Measurements from ENCODE around the gene NR2F2.

The NR2F2 gene

DNA sequence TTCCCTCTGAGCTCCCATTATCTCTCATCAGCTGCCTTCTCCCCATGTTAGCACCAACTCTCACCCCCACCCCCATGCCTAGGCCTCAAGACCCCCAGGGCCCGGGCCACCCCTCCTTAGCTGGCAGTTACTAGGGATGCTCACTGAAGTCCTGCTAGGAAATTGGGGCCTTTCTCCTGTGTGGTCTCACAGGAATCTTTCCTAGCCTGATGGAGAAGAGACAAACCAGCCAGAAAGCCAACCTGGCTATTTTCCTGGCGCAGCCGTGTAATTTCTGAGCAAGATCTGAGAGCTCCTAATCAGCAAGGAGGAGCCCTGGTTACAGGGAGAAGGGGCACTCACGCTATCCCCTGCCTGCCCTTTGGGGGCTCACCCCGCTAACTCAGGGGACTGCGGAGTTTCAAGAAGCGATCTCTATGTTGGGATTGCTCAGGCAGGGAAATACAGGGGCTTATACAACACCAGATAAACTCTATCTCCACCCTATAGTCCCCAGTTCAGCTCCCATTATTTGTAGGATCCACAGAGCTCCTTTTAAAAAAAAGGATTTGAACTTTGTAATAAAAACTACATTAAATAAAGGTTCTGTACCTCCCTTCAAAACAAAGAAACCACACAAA lies 25.2 kb downstream of the NR2F2 start:
- DNase-seq: no peak

DNA sequence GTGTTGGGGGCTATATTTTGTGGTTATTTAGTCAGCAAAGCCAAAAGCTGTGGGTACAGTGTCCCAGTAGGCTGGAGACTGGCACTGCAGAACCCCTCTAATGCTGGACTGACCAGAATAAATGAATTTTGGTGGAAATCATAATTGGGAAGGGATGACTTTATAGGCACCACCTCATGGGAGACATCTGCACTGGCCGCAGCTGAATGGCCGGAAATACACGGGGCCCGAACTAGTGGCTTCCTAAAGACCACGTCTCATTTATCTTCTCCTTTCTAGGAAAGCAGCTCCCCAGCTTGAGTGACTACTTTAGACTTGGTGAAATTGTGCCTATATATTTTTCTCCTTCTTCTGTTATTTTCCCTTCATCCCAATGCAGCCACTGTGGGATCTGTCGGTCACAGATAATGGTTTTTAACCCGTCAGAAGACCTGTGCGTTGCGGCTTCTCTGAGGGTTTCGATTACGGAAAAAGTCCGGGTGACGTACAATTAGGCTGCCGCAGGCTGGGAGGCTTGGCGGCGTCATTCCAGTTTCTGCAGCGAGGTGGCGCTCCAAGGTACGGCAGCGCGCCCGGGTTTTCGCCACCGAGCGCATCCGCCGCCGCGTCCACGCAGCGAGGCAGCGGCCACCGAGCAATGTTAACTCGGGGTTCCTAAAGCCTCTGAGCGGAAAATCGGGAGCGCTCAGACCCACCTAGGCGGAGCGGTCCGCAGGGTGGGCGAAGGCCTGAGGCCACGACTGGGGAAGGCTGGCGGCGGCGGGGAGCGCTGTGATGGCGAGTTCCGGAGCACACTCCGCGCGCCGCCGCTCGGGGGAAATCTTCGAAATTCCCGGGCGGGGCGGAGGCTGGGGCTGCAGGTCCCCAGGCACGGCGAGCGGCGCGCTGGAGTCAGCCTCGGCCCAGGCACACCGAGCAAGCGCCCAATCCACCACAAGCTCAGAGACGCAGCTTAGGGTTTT lies 26.3 kb downstream of the NR2F2 start:
- DNase-seq: no peak

DNA sequence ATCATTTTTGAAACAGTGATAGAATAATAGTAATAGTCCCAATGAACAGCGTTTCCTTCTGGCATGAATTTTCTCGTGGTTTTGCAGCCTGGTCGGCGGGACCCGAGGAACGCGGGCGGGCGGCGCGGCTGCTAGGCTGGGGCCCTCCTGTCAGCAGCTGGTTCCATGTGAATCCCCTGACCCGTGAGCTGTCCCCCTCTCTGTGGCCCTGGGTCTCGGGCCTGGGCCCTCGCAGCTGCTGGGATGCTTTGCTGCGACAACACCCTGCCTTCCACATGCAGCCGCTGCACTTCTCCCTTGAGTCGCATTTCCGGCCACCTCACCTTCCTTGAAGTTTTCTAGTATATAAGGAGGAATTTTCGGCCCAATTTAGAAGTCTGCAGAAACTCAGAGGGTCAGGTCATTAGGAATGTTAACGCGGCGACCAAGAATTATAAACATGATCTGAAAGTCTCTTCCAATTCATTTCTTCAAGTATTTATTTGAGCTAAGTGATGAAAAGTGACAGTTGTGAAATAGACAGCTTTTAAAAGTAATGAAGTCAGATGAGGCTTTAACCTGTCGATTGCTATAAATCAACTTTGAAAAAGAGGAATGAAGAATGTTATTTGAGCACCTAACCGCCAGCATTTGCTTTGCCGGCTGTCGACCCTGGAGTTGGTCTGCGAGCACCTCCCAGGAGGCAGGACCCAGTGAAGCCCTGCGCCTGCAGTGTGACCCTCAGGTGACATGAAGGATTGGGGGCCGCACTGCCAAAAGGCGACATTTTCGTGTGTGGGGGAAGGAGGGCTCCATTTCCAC lies 27.7 kb downstream of the NR2F2 start:
- DNase-seq: no peak

DNA sequence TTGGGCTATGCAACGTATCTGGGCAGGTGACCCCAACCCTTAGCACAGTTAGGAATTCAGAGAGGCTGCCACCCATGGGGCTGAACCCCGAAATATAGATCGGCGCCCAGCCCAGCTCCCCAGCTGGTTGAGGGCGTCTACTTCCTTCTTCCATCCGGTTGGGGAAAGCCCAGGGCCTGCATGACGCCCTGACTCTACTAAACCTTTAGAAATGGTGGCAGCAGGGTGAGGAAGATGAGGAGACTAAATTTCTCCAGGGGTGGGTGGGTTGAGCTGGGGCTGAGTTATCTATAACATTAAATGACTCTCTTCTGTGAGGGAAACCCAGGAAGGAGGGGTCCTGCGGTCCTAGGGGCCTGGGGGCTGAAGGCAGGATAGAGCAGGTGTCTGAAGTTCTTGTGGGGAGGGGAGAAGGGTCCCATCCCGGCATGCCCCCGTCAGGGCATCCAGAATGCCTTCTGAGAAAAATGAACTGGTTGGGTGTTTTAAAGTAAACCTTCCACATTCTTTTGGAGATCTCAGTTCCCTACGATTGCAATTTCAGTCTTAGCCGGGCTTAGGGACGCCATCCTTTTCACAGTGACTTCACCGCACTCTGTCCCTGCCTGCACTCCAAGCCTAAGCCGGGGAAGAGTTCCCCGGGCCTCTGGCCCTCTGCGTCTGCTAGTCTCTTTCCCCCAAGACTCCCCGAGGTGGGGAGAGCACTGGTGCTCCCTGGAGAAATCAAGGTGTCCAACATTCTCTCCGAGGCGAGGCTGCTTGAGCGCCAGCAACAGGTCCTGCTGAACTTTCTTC lies 28.5 kb downstream of the NR2F2 start:
- DNase-seq: no peak

DNA sequence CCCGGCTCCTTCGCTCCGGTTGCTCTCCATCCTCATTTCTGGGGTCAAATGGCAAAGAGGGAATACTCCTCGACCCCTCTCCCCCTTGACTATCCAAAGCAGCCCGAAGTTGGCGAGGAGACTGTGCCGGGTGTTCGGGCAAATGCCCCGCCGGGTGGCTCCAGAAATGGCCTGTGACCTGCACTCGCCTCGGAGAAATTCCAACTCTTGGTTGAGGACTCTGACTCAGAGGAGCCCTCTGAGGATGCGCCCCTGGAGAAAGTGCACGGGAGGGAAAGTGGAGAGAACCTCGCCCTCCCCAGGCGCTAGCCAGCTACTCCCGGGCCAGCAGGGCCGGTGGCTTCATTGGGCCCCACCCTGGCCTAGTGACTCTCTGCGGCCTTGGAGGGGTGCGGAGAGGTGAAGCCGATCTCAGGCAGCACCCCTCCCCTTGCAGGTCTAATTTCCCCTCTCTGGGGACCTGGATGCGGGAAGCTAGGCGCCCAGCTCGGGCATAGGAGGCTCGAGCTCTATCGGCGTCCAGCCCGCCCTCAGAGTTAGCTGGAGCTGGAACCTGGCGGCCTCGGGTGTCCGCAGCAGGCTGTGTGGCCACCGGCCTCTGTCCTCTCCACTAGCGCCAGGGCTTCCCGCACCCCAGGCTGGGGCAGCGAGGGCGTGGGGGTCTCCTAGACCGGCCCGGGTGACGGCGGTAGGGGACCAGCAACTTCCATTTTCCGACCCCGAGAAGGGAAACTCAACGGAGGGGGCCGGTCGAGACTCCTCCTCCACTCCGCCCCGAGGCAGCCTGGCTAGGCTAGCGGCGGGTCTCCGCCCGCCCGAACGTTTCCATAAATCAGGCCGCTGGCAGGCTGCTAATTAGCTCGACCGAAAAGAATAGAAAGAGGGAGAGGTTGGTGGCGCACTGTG lies 29.4 kb downstream of the NR2F2 start:
- no peak for DNase-seq

DNA sequence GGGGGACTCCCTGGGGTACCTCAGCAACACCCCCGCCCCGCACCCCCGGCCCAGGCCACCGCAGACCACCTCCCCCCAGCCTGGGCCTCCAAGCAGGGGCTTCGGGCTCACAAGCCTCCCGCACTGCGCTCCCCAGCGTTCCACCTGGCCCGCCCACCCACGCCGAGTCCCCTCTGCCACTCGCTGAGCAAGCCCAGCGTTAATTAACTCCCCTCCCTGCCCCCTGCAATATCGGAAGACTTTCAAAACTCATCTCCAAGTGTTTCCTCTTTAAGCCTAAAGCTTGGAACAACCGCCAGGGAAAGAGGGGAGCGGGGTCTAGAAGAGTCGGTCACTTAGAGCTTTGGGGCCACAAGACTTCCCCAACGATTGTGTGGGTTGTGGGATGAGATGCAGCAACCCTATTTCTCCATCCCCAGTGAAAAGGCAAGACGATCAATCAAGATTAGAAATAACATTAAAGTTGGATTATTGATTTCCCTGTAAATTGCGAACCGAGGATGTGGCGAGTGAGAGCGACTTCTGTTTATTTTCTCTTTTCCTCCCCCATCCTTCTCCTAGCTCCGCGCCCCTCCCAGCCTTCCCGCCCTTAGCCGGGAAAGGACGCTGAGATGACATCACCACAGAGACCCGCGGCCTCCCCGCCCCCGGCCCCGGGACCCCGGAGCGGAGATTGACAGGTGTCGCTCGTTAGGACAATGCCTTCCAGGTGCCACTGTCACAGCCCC lies 30.2 kb downstream of the NR2F2 start:
- no peak for DNase-seq

DNA sequence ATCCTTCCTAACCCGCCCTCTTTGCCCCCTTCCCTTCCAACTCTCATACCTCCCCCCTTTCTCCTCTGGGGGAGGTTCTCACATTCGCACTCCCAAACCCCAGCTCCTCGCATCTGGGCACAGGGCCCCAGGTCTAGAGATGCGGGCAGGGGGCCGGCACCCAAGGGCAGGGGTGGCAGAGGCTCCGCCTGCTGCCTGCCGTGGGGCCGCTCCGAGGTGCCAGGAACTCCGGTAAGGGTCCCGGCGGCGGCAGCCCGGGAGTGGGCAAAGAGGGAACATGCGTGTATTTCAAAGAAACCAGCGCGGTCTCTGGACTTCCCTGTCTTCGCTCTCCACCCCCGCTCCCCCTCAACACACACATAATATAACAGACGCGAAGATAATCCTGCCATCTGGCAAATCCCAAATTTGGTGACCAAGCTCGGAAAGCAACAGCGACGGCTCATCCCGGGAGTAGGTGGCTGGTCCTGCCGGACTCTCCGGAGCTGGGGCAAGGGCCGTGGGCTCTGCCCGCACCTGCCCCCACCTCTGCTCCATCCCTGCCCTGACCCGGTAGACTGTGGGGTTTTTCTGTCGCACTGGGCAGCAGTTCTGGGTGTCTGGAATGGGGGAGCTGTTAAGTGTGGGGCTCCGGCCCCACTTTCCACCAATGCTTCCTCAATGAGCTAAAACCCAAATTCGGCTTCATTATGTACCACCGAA lies 31.0 kb downstream of the NR2F2 start:
- DNase-seq: no peak

DNA sequence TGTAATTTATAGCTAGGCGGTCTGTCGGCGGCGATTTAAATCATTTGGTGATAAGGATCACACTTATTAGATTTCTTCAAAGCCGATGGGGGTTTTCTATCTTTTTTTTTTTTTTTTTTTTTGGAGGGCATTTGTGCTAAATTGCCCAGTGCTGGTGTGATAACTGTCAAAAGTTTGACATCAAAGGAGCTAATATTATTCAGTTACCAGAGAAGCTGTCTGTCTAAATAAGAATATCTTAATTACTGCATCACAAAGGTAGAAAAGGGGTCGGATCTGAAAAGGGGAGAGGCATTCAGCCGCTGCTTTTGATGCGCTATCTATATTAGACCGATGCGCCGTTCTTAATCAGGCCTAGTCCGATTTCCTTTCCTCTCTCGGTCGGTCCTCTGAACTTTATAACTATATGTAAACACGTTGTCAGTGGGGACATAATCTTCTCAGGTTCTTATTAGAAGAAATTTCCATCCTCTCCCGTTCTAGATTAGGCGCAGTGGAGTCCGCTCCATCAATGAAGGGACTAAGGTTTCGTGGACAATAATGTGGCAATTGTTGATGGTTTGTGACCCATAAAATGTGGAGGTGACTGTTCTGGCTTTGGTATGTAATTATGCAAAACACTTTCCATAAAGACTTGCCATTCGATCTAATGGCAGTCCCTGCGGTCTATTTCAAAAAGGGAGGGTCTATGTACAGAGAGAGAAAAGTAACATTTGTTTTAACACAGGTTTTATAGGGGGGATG lies 31.7 kb downstream of the NR2F2 start:
- DNase-seq: no peak

DNA sequence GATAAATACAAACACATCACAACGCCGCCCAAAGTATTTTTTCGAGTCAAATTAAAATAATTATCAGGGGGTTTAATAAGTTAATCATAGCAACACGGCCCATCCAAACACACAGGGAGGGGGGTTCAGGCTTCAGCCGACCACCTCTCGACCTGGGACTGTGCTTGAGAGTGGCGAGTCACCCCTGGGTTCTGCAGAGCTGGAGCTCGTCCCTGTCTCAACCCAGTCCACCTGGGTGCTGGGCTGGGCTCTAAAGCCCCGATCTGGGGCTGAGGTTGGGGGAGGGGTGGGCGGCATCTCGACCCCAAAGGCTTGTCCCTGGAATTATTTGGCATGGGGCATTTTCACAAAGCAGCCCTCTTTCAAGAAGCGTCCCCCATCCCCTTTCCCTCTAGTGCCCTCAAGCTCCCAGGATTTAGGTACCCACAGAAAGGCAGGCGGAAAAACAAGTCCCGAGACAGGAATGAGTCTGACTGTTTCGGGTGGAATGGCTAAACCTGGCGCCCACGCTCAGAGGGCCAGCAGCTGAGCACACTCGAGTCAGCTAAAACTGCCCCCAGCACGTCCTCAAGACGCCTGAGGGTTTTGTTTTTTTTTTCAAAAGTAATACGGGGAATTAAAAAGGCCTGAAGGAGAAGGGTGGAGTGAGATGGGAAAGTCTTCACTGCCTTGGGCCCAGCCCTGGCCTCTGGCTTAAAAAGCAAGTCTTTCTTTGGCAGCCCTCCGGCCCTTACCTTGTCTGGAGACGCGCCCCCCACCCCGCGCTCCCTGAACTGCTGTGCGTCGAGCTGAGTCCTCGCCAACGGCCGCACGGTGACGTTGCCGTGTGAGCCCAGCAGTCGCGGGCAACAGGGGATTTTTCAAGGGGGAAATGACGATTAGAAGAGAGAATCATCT lies 32.5 kb downstream of the NR2F2 start:
- DNase-seq: no peak

DNA sequence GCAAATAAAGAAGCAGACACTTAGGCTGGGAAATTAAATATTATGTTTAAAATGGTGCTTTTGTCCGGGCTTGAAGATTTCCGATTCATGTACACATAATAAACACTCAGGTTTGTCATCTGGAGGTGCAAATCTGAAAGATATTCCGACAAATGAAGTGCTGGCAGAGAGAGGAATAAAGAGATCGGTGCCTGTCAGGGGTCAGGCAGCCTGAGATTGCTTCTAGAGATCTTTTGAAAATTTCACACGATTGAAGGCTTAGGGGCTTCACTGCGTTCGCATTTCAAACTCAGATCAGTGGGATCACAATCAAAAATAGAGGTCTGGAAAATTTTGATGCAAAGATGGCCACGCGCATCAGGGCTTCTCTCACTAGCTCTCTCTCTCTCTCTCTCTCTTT lies 33.2 kb downstream of the NR2F2 start:
- no peak for DNase-seq

DNA sequence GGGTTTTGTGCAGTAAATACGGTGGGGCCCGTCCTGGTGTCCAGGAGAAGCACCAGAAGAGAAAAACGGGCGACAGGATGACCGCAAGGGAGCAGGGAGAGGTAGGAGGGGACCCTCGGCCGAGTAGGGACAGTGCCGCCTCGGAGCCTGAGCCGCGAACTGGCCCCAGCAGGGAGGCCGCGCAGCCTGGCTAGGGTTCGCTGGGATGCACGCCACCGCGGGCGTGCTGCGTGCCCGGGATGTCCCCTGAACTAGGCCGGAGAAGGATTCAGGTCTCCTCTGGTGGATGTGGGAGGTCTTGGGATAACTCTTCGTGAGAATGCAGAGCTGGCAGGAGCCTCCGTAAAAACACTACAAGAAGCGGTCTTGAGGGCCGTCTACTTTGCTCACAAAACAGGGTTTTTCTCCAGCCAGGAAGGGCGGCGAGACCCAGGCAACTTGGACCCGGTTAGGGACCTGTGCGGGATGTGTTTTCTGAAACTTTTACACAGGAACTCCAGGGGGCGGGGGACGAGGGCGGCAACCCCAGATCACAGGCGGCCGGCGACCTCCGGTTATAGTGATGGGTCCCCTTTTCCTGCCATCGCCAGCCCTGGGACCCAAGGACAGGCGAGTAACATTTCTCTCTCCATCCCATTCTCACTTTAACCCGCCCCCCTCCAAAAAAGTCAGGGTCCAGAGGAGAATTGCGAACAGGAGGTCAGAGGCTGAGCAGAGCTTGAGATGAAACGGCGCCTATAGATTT lies 35.5 kb downstream of the NR2F2 start:
- DNase-seq: no peak

DNA sequence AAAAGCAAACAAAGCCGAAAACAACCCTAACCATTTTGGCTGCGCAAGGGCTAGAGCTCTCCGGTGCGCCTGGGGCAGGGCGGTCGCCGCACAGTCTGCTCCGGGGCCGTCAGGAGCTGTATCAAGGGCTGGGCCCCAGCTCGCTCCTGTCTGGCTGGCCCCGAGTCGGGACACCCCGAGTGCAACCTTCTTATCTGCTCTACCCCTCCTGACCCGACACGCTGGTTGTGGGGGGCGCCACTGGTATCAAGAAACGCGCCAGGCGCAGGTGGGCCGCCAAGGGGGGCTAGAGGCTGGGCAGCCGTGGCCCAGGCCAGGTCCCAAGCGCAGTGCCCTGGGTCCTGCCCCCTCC lies 36.0 kb downstream of the NR2F2 start:
- DNase-seq: no peak

DNA sequence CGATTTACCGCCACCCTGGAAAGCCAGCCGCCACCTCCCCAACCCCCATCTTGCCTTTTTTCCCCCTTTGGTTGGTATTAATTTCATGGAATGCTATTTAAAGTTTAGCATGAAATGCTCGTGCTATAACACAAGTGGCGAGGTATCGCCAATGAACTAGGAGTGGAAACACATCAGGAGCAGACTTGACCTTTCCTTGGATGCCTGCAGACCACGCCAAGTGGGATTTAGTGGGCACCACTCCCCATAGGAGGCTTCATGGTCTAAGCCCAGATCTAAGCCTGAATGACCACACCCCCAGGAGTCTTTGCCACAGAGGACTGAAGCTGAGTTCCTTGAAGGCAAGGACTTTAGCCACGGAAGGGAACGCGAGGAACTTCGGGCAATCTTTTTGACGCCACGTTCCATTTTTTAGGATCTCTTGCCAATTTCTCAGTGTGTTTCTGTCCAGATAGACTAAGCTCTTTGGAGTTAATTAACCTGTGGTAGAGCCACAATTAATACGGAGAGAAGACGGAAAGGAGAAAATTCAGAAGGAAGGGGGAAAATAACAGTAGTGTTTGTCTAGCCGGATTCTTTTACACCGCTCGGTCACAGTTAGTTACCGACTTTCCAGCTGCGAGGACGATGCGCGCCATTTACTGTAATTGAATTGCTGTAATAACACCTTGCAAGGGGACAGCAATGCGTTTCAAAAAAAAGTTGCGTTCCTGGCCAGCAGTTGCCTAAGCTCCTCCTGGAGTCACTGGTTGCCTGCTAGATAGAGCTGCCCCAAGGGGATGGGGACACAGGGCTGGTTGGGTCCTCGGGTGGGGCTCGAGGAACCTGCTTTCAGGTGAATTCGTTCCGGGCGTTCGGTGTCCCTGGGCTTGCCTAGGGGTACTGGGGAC lies 37.1 kb downstream of the NR2F2 start:
- no peak for DNase-seq

DNA sequence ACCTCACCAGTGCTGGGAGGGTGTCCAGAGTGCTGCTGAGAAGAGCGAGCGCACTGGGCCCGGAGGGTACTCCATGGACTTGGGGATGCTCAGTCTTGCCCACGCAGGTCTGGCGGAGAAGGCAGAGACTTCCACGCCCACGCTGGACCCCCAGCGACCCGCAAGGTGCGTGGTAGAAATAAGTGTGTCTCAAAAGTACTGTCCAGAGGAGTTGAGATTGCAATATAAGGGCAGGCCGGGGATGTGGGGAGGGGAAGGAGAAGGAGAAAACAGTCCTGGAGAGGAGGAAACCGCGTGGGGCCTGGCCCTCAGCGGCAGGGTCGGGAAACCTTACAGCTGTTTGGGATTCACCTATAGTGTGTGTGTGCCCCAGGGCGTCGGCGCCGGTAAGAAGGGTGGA lies 38.9 kb downstream of the NR2F2 start:
- DNase-seq: no peak

DNA sequence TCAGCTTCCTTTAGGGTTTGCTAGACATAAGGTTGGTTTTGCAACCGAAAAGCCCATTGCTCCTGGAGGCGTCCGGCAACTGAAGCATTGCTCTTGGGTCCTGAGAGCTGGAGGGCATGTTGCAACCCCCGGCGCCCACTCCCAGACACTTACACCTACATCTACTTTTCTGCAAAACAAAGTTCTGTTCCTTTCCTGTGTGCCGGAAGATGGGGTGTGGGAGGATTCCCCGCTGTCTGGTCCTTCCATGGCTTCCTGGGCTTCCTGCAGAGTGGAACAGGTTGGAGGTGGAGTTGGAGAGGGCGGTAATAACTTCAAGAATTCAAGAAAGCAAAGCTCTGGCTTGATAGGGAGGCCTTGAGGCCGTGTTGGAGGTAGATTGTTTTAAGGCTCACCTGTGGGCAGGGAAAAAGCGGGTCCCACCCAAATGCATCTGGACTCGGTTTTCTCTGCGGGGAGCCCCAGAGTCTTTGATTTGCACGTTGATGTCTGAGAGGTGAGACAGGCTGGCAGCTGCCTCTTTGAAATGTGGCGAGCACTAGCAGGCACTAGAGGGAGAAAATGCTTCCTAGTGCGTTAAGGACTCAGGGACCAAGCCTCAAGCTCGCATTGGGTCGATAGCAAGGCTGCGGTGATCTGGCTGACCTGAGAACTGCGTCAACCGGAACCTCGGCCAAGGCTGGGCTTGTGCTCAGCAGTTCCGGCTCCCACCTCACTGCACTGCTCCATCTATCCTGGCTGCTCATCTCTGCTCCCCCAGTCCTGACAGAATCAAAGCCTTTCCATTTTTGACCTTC lies 39.5 kb downstream of the NR2F2 start:
- DNase-seq: no peak

DNA sequence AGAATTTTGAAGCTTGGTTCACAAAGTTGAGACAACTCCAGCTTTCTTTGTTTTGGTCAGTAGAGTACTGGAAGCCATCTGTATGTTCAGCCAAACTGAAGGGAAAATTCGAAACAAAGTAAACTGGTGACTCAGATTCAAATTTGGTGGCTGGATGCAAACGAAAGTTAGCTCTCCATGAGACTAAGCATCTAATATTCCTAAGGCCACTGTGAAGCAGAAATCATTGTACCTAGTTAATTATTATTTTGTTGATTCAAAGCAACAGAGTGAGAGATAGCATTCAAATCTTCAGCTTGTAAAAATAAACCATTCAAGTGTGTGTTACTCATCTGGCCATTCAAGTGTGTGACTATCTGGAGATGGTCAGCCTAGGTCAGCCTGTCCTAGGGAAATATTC lies 42.1 kb downstream of the NR2F2 start:
- no peak for DNase-seq

All from left hindlimb (tissue), 1 donor.